Measurements from ENCODE around the gene IFITM10.
A peak's percentile ranks its signal among the peaks of the same experiment; 100 is the strongest.

IFITM10 gene

GRCh38 chr11:1706634-1707400 lies 43.6 kb downstream of the IFITM10 start:
- TF ChIP-seq CTCF (IDR thresholded peaks at IDR 0.05; ENCODE audit: low read depth, low read length) = peak; percentile 29
- TF ChIP-seq MAX (IDR thresholded peaks at IDR 0.05; ENCODE audit: low read depth, low read length) = no peak
- DNase-seq (ENCODE audit: low read depth) = peak; percentile 45
- no peak overlapping the region for H3K4me3 ChIP-seq (ENCODE audit: low read depth, low read length)

- no peak overlapping the region for H3K4me3 ChIP-seq (ENCODE audit: low read depth, low read length)
- TF ChIP-seq MAX (IDR thresholded peaks at IDR 0.05; ENCODE audit: low read depth, low read length) (no peak), MYC (IDR thresholded peaks at IDR 0.05; ENCODE audit: low read depth, low read length) (no peak), CTCF (IDR thresholded peaks at IDR 0.05; ENCODE audit: low read depth, low read length) (no peak)
- no peak for DNase-seq (ENCODE audit: low read depth)
These were observed 45.0 kb downstream of the IFITM10 start for GRCh38 chr11:1705126-1706052.

- no peak overlapping the region for H3K4me3 ChIP-seq (ENCODE audit: low read depth, low read length)
- DNase-seq (ENCODE audit: low read depth) = no peak
- TF ChIP-seq POLR2A (IDR thresholded peaks at IDR 0.05; ENCODE audit: extremely low read depth, insufficient read length) (no peak), CTCF (IDR thresholded peaks at IDR 0.05; ENCODE audit: low read depth, low read length) (no peak), MAX (IDR thresholded peaks at IDR 0.05; ENCODE audit: low read depth, low read length) (no peak), MYC (IDR thresholded peaks at IDR 0.05; ENCODE audit: low read depth, low read length) (no peak)
These were observed 47.2 kb downstream of the IFITM10 start for GRCh38 chr11:1703146-1703545.

GRCh38 chr11:1702506-1702905 lies 47.9 kb downstream of the IFITM10 start:
- DNase-seq (ENCODE audit: low read depth) = no peak

GRCh38 chr11:1701091-1701807 lies 49.1 kb downstream of the IFITM10 start:
- TF ChIP-seq CTCF (IDR thresholded peaks at IDR 0.05; ENCODE audit: low read depth, low read length) = no peak
- TF ChIP-seq MAX (IDR thresholded peaks at IDR 0.05; ENCODE audit: low read depth, low read length) = no peak
- TF ChIP-seq MYC (IDR thresholded peaks at IDR 0.05; ENCODE audit: low read depth, low read length) = no peak
- TF ChIP-seq POLR2A (IDR thresholded peaks at IDR 0.05; ENCODE audit: extremely low read depth, insufficient read length) = no peak
- DNase-seq (ENCODE audit: low read depth) = peak; percentile 59

More at GRCh38 chr11:1702506-1702905, 47.9 kb downstream of the IFITM10 start:
- TF ChIP-seq MAX (IDR thresholded peaks at IDR 0.05; ENCODE audit: low read depth, low read length) (no peak), POLR2A (IDR thresholded peaks at IDR 0.05; ENCODE audit: extremely low read depth, insufficient read length) (no peak), MYC (IDR thresholded peaks at IDR 0.05; ENCODE audit: low read depth, low read length) (no peak)
- H3K4me3 ChIP-seq (ENCODE audit: low read depth, low read length) = no peak overlapping the region

More at GRCh38 chr11:1701091-1701807, 49.1 kb downstream of the IFITM10 start:
- no peak overlapping the region for H3K4me3 ChIP-seq (ENCODE audit: low read depth, low read length)

Data from NB4 (cell line).